A673 (cell line): ENCODE measurements around the gene MARK1. TPM values are rescaled to one million over a fixed set of nuclear protein-coding genes. Genes with fewer than 3 reads are reported as not detected.

Source experiments
- BruUV-seq: library from RNA; stranded (reverse); fragments of 400-500 nt; replicated peaks from 2 replicates; lab custom pipeline; 2021; lab: Mats Ljungman, UMichigan
- CTCF ChIA-PET: fragments of 300-600 bp; sonication (Branson Sonifier 250); formaldehyde crosslinking; loops from one replicate; lab custom pipeline; 2022; ENCODE audit warnings: antibody characterized with exemption; lab: Charles Lee
- POLR2A ChIA-PET: fragments of 300-600 bp; sonication (Branson Sonifier 250); formaldehyde crosslinking; loops from one replicate; lab custom pipeline; 2022; ENCODE audit warnings: antibody characterized with exemption; ENCODE audit not compliant: low non-redundant PET; lab: Charles Lee
- DNase-seq: peaks from one replicate; pipeline ENCODE4 v3.0.0-alpha.2; 2015; ENCODE audit warnings: low spot score
- H3K27ac ChIP-seq: fragments of 200-600 bp; sonication (generic); 2 replicates; pipeline ENCODE4 v1.5.1; 2016; ENCODE audit warnings: mixed run types, low read depth, mild to moderate bottlenecking, mixed read lengths, antibody characterized with exemption, low read length; ENCODE audit not compliant: poor library complexity, severe bottlenecking
- H3K27me3 ChIP-seq: fragments of 200-600 bp; sonication (generic); replicated peaks from 2 replicates; pipeline ENCODE4 v1.6.1; 2017; ENCODE audit warnings: mixed run types, low read depth, mild to moderate bottlenecking, mixed read lengths, antibody characterized with exemption, low read length; ENCODE audit not compliant: insufficient read depth, poor library complexity
- H3K36me3 ChIP-seq: fragments of 200-600 bp; sonication (generic); 2 replicates; pipeline ENCODE4 v1.6.1; 2016; ENCODE audit warnings: mixed run types, mild to moderate bottlenecking, mixed read lengths, antibody characterized with exemption, low read length; ENCODE audit not compliant: insufficient read depth, poor library complexity, severe bottlenecking
- H3K4me1 ChIP-seq: fragments of 200-600 bp; sonication (generic); 2 replicates; pipeline ENCODE4 v1.6.1; 2017; ENCODE audit warnings: mixed run types, mild to moderate bottlenecking, mixed read lengths, antibody characterized with exemption, low read length; ENCODE audit not compliant: insufficient read depth, poor library complexity, severe bottlenecking
- H3K4me3 ChIP-seq: fragments of 200-600 bp; sonication (generic); 2 replicates; pipeline ENCODE4 v1.5.1; 2016; ENCODE audit warnings: low read depth, mixed run types, mild to moderate bottlenecking, mixed read lengths, low read length; ENCODE audit not compliant: poor library complexity, severe bottlenecking
- H3K9me3 ChIP-seq: fragments of 200-600 bp; sonication (generic); 2 replicates; pipeline ENCODE4 v1.6.1; 2016; ENCODE audit warnings: mixed run types, low read depth, mild to moderate bottlenecking, mixed read lengths, antibody characterized with exemption, low read length; ENCODE audit not compliant: poor library complexity, severe bottlenecking
- EZH2 ChIP-seq: fragments of 200-600 bp; sonication (generic); IDR thresholded peaks from 2 replicates; pipeline ENCODE4 v1.6.1; 2017; ENCODE audit warnings: borderline replicate concordance, low read depth, mild to moderate bottlenecking, mixed read lengths, antibody characterized with exemption, low read length; ENCODE audit not compliant: poor library complexity, severe bottlenecking
- intact Hi-C: fragments of 100-400 bp; cut with micrococcal nuclease; formaldehyde crosslinking; loops from one replicate; pipeline ENCODE4 v1.10.0; 2022; ENCODE audit not compliant: unreplicated experiment
- total RNA-seq: library from RNA; stranded (reverse); gene quantifications from 2 replicates; pipeline ENCODE4 v1.2.3, GENCODE V29; 2021
- TF ChIP-seq, protein P1 (sequence below): fragments of 300-800, 200-600 bp; sonication (generic); conservative IDR thresholded peaks from 2 replicates; pipeline ENCODE4 v1.5.1; 2017; ENCODE audit warnings: low read depth, mild to moderate bottlenecking, antibody characterized with exemption, low read length, moderate library complexity, mixed read lengths

MARK1 gene
- total RNA-seq, 1 experiment from 2014 or later: 5.1 TPM

DNA sequence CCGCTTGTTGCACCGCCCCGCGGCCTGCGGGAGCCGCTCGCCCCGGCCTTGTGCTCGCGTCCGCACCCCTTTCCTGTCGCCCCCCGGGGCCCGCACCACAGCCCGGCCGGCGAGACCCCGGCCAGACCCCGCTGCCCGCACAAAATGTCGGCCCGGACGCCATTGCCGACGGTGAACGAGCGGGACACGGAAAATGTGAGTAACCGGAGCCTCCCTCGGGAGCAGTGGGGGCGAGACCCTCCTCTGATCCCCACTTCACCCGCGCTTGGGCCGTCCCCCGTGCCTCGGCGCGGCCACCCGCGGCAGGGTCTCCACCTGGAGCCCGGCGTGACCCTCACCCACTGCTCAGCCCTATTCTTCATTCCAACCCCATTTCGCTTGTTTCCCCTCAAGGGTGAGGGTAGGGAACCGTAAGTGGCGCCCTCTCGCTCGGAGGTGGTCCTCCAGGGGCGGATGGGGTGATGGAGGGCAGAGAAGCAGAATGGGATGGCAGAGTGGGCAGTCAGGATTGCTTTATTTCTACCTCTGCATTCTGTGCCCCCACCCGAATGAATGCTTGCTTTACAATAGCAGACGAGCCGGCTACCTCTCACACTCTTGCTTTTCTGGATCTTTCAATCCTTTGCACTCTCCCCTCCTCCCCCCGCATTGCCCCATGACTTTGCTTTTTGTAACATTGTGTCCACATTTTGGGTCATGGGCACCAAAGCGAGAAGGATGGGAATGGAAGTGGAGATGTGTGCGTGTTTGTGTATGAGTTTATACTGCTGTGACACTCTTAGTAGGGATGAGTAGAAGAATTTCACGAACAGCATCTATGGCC is 954 bp downstream of the MARK1 start:
- Histone ChIP-seq H3K4me3 (peak overlapping the region; percentile 54), H3K27me3 (peaks cover 85% of the 10 kb centered on the region), H3K27ac (no peak overlapping the region), H3K9me3 (peaks cover 3% of the 10 kb centered on the region), H3K4me1 (peaks cover 4% of the 10 kb centered on the region), H3K36me3 (no peaks in the 10 kb centered on the region)
- no TSS peak for BruUV-seq
- ChIA-PET POLR2A (no interaction called here), CTCF (no interaction called here)
- intact Hi-C loops: loop anchor here (5.0 kb wide), 2 partner anchors 107 to 232 kb away; no protein-coding TSS in a partner anchor
- DNase-seq: no peak
- TF ChIP-seq, protein P1, sequence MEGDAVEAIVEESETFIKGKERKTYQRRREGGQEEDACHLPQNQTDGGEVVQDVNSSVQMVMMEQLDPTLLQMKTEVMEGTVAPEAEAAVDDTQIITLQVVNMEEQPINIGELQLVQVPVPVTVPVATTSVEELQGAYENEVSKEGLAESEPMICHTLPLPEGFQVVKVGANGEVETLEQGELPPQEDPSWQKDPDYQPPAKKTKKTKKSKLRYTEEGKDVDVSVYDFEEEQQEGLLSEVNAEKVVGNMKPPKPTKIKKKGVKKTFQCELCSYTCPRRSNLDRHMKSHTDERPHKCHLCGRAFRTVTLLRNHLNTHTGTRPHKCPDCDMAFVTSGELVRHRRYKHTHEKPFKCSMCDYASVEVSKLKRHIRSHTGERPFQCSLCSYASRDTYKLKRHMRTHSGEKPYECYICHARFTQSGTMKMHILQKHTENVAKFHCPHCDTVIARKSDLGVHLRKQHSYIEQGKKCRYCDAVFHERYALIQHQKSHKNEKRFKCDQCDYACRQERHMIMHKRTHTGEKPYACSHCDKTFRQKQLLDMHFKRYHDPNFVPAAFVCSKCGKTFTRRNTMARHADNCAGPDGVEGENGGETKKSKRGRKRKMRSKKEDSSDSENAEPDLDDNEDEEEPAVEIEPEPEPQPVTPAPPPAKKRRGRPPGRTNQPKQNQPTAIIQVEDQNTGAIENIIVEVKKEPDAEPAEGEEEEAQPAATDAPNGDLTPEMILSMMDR: no peak
- peak; percentile 69 for TF ChIP-seq EZH2

DNA sequence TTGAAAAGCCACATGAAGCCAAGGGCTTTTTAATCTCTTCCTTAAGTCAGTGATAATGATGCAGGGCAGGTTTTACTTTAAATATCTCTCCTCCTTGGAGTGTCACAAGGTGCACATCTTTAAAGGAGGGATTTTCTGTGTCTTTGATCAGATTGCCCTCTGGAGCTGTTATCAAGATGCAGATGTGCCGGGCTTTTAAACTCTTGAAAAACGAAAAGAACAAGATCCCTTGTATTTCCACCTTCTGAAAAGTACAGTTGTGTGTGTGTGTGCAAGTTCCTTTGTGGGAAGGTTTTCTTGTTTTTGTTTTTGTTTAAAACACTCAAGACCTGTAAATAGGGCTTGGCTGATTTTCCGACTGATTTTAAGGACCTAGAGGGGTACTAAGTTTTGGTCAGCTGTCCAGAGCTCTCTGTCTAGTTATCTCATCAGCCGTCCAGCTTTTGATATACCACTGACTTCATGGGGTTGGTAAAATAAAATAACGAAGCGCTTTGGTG is 1.6 kb downstream of the MARK1 start:
- ChIA-PET POLR2A (no interaction called here), CTCF (no interaction called here)
- peaks cover 4% of the 10 kb centered on the region for H3K4me1 ChIP-seq
- no peaks in the 10 kb centered on the region for H3K36me3 ChIP-seq
- DNase-seq: no peak
- TF ChIP-seq, protein P1: no peak
- no peak for TF ChIP-seq EZH2
- no peak overlapping the region for H3K4me3 ChIP-seq
- H3K9me3 ChIP-seq: peaks cover 3% of the 10 kb centered on the region
- H3K27me3 ChIP-seq: peaks cover 78% of the 10 kb centered on the region
- intact Hi-C loops: loop anchor here (5.0 kb wide), 2 partner anchors 107 to 232 kb away; no protein-coding TSS in a partner anchor
- H3K27ac ChIP-seq: no peak overlapping the region
- TSS peak; percentile 55 for BruUV-seq

DNA sequence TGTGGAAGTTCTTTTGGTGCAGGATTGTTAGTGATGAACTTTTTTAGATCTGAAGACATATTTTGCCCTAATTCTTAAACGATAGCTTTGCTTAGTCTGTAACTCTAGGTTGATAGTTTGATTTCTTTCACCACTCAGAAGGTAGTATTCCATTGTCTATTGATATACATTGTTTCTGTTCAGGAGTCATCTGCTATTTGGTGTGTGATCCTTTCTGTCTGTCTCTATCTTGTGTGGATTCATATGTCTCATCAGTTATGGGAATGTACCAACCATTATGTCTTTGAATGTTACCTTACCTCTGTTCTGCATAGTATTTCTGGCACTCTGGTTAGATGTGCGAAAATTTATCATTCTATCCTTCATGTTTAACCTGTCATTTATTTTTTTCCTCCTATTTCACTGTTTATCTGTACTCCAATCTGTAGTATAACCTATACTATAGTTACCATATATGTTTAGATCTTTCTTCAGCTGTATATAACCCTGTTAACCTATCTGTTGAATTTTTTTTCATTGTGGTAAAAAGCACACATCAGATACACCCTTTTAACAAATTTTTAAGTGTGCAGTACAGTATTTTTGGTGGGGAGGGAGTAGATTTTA is 5.7 kb downstream of the MARK1 start:
- TF ChIP-seq, protein P1: no peak
- TF ChIP-seq EZH2: no peak
- H3K27ac ChIP-seq: no peak overlapping the region
- intact Hi-C loops: no loop called here
- H3K27me3 ChIP-seq: peaks cover 39% of the 10 kb centered on the region
- CTCF ChIA-PET: no interaction called here
- no peak for DNase-seq
- H3K4me1 ChIP-seq: no peaks in the 10 kb centered on the region
- POLR2A ChIA-PET: no interaction called here
- H3K4me3 ChIP-seq: no peak overlapping the region
- no peaks in the 10 kb centered on the region for H3K36me3 ChIP-seq
- H3K9me3 ChIP-seq: peaks cover 10% of the 10 kb centered on the region
- no TSS peak for BruUV-seq
